Stimulated activated naive CD8-positive, alpha-beta T cell treated with anti-CD3 and anti-CD28 coated beads, Interleukin-15, Interleukin-2, amounts not matched to agents 100 ng/mL and 50 ng/mL, for 24 hours (primary cell): ENCODE measurements around the gene GRK2.
"Not testable (repeated sequence)": the region's sequence is repeated elsewhere in the genome, so short reads cannot be mapped to it uniquely, and the experiment has no call there.

Experiments used
- H3K27ac Mint-ChIP-seq: one replicate; pipeline ENCODE4 v1.8.0; 2021; ENCODE audit warnings: mild to moderate bottlenecking, mixed read lengths
- H3K27me3 Mint-ChIP-seq: one replicate; pipeline ENCODE4 v1.8.0; 2021; ENCODE audit warnings: mixed read lengths
- H3K36me3 Mint-ChIP-seq: one replicate; pipeline ENCODE4 v1.8.0; 2021; ENCODE audit warnings: low read depth, mixed read lengths
- H3K4me1 Mint-ChIP-seq: one replicate; pipeline ENCODE4 v1.8.0; 2021; ENCODE audit warnings: low read depth, mixed read lengths
- H3K4me3 Mint-ChIP-seq: one replicate; pipeline ENCODE4 v1.8.0; 2021; ENCODE audit warnings: mild to moderate bottlenecking, mixed read lengths
- H3K9me3 Mint-ChIP-seq: one replicate; pipeline ENCODE4 v1.8.0; 2021; ENCODE audit warnings: mixed read lengths

The GRK2 gene

DNA sequence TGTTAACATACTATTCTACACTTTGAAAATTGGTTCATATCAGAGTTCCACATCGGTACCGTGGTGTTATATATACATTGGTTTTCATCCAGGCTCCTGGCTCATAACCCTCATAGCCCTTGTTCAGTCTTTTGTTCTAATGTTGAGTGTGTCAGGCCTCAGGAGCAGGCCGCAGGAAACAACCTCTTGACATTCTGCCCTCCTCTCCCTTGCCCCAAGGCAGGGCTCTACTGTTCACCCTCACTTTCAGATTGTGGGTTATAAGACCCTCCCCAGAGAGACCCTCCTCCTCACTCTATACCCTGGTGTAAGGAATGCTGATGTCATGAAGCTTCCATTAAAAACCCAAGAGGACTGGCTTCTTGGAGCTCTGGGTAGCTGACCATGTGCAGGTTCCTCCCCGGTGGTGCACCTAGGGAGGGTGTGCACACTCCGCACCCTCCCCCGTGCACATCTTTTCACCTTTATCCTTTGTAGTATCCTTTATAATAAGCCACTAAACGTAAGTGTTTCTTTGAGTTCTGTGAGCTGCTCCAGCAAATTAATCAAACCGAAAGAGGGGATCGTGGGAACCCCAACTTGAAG, 49.1 kb downstream of the GRK2 start:
- Mint-ChIP-seq H3K27ac (no peak overlapping the region), H3K36me3 (no peaks in the 10 kb centered on the region), H3K4me1 (peaks cover 42% of the 10 kb centered on the region), H3K27me3 (peaks cover 3% of the 10 kb centered on the region), H3K9me3 (no peaks in the 10 kb centered on the region), H3K4me3 (no peak overlapping the region)

DNA sequence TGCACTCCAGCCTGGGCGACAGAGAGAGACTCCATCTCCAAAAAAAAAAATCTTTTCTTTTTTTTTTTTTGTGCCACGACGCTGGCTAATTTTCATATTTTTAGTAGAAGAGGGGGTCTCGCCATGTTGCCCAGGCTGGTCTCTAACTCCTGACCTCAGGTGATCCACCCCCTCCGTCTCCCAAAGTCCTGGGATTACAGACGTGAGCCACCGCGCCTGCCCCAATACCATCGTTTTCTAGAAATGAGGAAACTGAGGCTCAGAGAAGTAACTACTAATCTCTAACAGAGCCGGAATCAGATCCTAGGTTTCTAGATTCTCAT, 50.6 kb downstream of the GRK2 start:
- Mint-ChIP-seq H3K4me1 (peaks cover 37% of the 10 kb centered on the region), H3K9me3 (no peaks in the 10 kb centered on the region), H3K27ac (peak overlapping the region; percentile 97), H3K4me3 (peak overlapping the region; percentile 94), H3K27me3 (peaks cover 3% of the 10 kb centered on the region), H3K36me3 (no peaks in the 10 kb centered on the region)

DNA sequence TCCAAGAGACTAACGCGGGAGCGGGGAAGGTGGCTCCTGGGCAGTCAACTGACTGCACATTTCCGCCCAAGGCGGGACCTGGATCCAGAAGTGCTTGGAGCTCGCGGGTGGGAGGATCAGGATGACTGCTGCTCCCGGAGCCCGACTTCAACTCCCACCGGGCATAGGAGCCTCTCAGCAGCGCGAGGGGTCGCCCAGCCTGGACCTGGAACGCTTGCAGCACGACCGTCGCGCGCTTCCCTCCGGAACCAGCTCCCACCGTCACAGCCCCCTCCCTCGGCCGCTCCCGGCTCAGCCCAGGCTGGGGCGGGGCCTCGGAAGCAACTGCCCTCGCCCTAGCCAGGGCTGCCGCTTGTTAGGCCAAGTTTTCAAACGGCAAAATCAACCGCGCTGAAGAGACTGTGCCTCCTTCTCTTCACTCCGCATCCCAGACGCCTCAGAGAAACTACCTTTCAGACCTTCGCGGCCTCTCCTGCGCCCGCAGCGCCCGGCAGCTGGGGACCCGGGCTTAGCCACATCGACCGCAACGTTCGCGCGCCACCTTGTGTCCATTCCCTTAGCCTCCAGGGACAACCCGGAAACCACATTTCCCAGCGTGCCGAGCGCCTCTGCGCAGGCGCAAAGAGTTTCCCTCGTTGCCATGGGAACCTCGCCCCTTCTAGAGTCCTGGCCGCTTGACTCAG, 51.1 kb downstream of the GRK2 start:
- peaks cover 3% of the 10 kb centered on the region for H3K27me3 Mint-ChIP-seq
- peak overlapping the region; percentile 94 for H3K4me3 Mint-ChIP-seq
- H3K27ac Mint-ChIP-seq = peak overlapping the region; percentile 97
- H3K4me1 Mint-ChIP-seq = peaks cover 32% of the 10 kb centered on the region
- H3K9me3 Mint-ChIP-seq = no peaks in the 10 kb centered on the region
- no peaks in the 10 kb centered on the region for H3K36me3 Mint-ChIP-seq

DNA sequence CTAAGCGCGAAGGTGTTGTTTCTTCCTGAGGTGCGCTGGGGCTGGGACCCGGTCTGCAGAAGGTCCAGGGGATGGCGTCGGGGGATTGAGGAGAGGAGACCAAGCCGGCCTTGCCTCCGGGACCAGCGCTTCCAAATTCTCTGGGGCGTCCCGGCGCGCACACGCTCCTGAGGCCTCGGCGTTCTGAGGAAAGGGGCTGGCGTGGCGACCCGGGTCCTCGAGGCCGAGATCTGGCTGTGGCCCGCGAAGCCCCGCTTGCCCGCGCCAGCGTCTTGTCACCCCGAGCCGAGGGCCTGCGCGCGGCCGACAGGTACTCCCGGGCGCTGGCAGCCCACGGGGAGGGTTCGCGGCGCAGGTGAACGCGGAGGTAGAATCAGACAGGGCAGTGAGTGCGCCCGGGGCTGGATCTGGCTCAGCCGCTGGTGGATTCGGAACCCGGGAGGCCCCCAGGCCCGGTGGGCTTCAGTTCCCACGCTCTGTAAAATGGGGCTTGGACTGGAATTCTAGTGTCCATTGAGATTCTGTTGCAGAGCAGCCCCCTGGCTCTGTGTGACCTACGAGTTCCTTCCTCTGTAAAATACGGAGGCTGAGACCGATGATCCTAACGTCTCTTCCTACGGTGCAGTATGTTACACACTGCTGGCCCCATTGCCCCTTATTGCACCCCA, 51.7 kb downstream of the GRK2 start:
- no peaks in the 10 kb centered on the region for H3K9me3 Mint-ChIP-seq
- peaks cover 3% of the 10 kb centered on the region for H3K27me3 Mint-ChIP-seq
- H3K36me3 Mint-ChIP-seq = no peaks in the 10 kb centered on the region
- peaks cover 25% of the 10 kb centered on the region for H3K4me1 Mint-ChIP-seq
- H3K4me3 Mint-ChIP-seq = peak overlapping the region; percentile 94
- peak overlapping the region; percentile 97 for H3K27ac Mint-ChIP-seq

DNA sequence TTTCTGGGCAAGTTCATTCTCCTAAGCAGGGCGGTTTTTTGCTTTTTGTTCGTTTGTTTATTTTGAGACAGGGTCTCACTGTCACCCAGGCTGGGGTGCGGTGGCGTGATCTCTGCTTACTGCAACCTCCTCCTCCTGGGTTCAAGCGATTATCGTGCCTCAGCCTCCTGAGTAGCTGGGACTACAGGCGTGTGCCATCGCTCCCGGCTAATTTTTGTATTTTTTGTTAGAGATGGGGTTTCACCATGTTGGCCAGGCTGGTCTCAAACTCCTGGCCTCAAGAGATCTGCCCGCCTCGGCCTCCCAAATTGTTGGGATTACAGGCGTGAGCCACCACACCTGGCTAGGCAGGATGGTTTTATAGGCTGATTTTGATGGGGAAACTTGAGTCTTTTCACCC, 52.6 kb downstream of the GRK2 start:
- peaks cover 18% of the 10 kb centered on the region for H3K4me1 Mint-ChIP-seq
- H3K27ac Mint-ChIP-seq, H3K36me3 Mint-ChIP-seq, H3K27me3 Mint-ChIP-seq, H3K9me3 Mint-ChIP-seq: not testable (repeated sequence)
- H3K4me3 Mint-ChIP-seq = peak overlapping the region; percentile 94

DNA sequence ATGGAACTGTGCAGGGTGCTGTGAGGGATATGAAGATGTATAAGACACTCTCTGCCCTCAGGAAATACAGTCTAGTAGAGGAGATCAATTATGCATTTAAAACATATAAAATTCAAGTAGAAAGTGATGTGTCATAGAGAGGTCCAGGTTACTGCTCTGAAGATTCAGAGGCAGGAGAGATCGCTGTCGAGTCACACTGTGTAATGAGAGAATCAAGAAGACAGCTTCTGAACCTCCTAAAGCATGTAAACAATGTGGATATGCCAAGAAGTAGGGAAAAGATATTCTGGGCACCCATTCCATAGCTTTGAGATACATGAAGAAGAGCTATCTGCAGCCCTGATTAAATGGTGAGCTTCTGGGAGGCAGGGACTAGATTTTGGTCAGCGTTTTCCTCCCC, 53.7 kb downstream of the GRK2 start:
- Mint-ChIP-seq H3K27ac (no peak overlapping the region), H3K4me3 (no peak overlapping the region), H3K36me3 (peaks cover 4% of the 10 kb centered on the region), H3K9me3 (no peaks in the 10 kb centered on the region), H3K27me3 (peaks cover 3% of the 10 kb centered on the region), H3K4me1 (peaks cover 16% of the 10 kb centered on the region)

DNA sequence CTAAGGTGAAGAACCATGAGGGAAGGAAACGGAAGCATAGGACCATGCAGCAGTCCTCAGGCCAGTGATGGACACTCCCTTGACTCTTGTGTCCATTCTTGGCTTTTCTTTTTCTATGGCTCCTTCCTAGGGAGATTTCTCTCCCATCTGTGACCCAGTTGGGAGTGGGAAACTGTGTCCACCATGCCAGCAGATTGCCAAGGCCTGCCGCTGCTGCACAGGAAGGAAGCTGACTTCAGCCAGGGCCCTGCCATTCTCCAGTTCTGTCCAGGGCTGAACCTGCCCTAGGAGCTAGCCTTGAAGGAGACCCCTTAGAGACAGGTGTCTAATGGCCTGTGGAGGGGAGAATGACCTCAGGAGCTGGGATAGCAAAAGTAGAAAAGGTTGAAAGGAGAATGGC, 54.4 kb downstream of the GRK2 start:
- Mint-ChIP-seq H3K4me3 (no peak overlapping the region), H3K9me3 (no peaks in the 10 kb centered on the region), H3K4me1 (peaks cover 16% of the 10 kb centered on the region), H3K27ac (no peak overlapping the region), H3K27me3 (peaks cover 3% of the 10 kb centered on the region), H3K36me3 (peaks cover 4% of the 10 kb centered on the region)

DNA sequence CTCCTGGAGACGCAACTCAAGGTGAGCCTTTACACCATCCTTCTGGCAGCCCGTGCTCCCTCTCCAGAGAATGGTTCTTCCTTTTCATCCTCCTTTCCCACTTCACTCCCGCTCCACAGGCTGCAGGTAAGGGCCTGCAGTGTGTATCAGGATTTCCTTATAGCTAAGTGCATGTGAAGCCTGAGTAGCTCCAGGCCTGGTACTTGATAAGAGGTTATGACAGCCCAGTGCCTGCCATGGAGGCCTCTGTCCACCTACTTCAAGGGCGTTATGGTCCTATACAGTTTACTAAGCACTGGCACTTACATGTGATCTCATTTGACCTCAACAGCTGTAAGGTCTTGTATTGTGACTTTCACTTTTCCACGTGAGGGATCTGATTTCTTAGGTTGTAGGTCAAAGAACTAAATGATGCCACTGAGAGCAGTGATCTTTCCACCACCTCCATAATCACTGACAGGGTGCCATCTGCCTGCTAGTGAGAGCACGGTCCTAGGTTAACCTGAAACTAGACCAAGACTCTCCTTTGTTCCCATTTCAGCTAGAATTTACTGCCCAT, 55.1 kb downstream of the GRK2 start:
- Mint-ChIP-seq H3K9me3 (no peaks in the 10 kb centered on the region), H3K27ac (no peak overlapping the region), H3K36me3 (peaks cover 4% of the 10 kb centered on the region), H3K4me1 (peaks cover 16% of the 10 kb centered on the region), H3K4me3 (no peak overlapping the region), H3K27me3 (peaks cover 3% of the 10 kb centered on the region)

DNA sequence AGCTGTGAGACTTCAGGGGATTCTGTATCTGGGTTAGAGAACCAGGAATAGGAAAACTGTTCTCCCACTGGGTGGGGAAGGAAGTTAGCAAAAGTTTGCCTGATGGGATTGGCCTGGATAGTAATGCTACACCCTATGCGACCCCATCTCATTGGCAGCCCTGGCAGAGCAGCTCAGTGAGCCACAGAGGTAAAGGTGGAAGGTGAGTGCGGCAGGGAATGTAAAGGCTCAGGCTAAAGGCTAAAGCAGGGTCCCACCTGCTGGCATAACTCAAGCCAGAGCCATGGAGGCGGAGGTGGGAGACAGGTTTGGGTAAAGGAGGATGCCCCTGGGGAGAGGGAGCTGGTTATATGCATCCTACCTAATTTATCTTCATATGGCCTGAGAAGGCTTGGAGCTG, 55.8 kb downstream of the GRK2 start:
- Mint-ChIP-seq H3K27ac (no peak overlapping the region), H3K9me3 (no peaks in the 10 kb centered on the region), H3K4me3 (no peak overlapping the region), H3K4me1 (peaks cover 13% of the 10 kb centered on the region), H3K36me3 (peaks cover 4% of the 10 kb centered on the region), H3K27me3 (peaks cover 3% of the 10 kb centered on the region)

DNA sequence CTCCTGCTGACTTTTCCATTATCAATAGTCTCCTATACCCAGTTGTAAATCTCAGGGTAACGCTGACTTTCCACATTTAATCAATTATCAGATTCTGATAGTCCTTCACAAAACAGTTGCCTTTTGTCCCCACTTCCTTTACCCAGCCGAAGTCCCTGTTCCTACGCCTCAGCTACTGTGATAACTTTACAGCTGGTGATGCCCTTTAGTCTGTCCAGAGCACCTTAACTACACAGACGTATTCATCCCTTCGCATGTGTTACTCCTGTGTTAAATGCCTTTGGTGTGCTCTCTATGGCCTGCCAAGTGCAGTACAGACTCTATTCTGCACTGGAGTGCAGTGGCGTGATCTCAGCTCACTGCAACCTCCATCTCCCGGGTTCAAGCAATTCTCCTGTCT, 57.3 kb downstream of the GRK2 start:
- no peak overlapping the region for H3K4me3 Mint-ChIP-seq
- no peaks in the 10 kb centered on the region for H3K9me3 Mint-ChIP-seq
- H3K27ac Mint-ChIP-seq = no peak overlapping the region
- H3K27me3 Mint-ChIP-seq = peaks cover 2% of the 10 kb centered on the region
- H3K4me1 Mint-ChIP-seq = peaks cover 4% of the 10 kb centered on the region
- H3K36me3 Mint-ChIP-seq = peaks cover 4% of the 10 kb centered on the region

DNA sequence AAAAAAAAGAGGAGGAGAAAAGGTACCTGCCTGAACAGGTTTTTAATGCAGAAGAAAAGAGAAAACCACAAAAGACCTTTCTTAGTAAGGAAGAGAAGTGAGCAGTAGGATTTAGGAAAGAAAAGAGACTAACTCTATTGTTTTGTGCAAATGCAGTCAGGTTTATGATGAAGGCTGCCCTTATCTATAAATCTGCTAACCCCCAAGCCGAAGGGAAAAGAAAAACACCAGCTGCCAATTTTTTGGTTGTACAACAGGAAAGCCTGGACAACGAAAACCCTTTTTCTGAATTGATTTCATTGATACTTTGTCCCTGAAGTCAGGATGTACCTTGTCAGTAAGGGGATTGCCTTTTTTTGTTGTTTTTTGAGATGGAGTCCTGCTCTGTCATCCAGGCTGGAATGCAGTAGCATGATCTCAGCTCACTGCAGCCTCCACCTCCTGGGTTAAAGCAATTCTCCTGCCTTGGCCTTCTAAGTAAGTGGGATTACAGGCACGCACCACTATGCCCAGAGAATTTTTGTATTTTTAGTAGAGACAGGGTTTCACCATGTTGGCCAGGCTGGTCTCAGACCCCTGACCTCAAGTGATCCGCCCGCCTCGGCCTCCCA, 65.9 kb downstream of the GRK2 start:
- no peak overlapping the region for H3K4me3 Mint-ChIP-seq
- H3K27ac Mint-ChIP-seq = no peak overlapping the region
- H3K4me1 Mint-ChIP-seq = no peaks in the 10 kb centered on the region
- H3K9me3 Mint-ChIP-seq = no peaks in the 10 kb centered on the region
- H3K36me3 Mint-ChIP-seq = no peaks in the 10 kb centered on the region
- H3K27me3 Mint-ChIP-seq = no peaks in the 10 kb centered on the region
